Lung (tissue), 12 donors: ENCODE data around the gene RNASEH2A. TPM values are rescaled to one million over a fixed set of nuclear protein-coding genes. Genes with fewer than 3 reads are reported as not detected.

Experiments
- ATAC-seq: fragments of 200-7000 bp; cut with Tn5 transposase; one replicate; pipeline ENCODE4 v1.9.1; 2020; ENCODE audit warnings: moderate number of reproducible peaks; ENCODE audit not compliant: insufficient read depth, low FRiP score
- DNase-seq, 3 donors: peaks; one replicate each; pipeline ENCODE4 v3.0.0-alpha.2; 2013 to 2017
- H3K27ac ChIP-seq, 2 donors: one replicate each; pipeline ENCODE4 v1.5.1; 2013; ENCODE audit warnings: mild to moderate bottlenecking in 2 of 2, moderate library complexity in 2 of 2, control low read depth in 1 of 2, inconsistent platforms in 1 of 2, low read depth in 1 of 2, low read length in 1 of 2
- H3K27me3 ChIP-seq, 3 donors: one replicate each; pipeline ENCODE4 v1.5.1; 2013; ENCODE audit warnings: low read length in 2 of 3; ENCODE audit not compliant: control insufficient read depth in 3 of 3, insufficient read depth in 3 of 3
- H3K36me3 ChIP-seq, 4 donors: one replicate each; pipeline ENCODE4 v1.5.1; 2013; ENCODE audit warnings: low read length in 4 of 4, mild to moderate bottlenecking in 1 of 4, moderate library complexity in 1 of 4; ENCODE audit not compliant: control insufficient read depth in 4 of 4, insufficient read depth in 4 of 4
- H3K4me1 ChIP-seq, 5 donors: one replicate each; pipeline ENCODE4 v1.5.1; 2013; ENCODE audit warnings: low read length in 5 of 5, mild to moderate bottlenecking in 2 of 5, moderate library complexity in 1 of 5; ENCODE audit not compliant: control insufficient read depth in 5 of 5, insufficient read depth in 5 of 5
- H3K4me3 ChIP-seq: one replicate; pipeline ENCODE4 v1.5.1; 2013; ENCODE audit warnings: mild to moderate bottlenecking, control low read depth, moderate library complexity
- H3K9ac ChIP-seq, 2 donors: one replicate each; pipeline ENCODE4 v1.5.1; 2013; ENCODE audit warnings: low read length in 2 of 2, control low read depth in 1 of 2; ENCODE audit not compliant: insufficient read depth in 1 of 2
- H3K9me3 ChIP-seq, 4 donors: one replicate each; pipeline ENCODE4 v1.5.1; 2013; ENCODE audit warnings: low read length in 3 of 4, mild to moderate bottlenecking in 1 of 4, moderate library complexity in 1 of 4; ENCODE audit not compliant: control insufficient read depth in 4 of 4, insufficient read depth in 3 of 4
- CTCF ChIP-seq: IDR thresholded peaks from 2 replicates; pipeline ENCODE4 v1.5.1; 2012; ENCODE audit warnings: mild to moderate bottlenecking; ENCODE audit errors: control extremely low read depth, extremely low read depth
- WGBS, 2 donors: extraction: QIAGEN DNeasy Blood & Tissue Kit; methylation state at CpG; one replicate each; pipeline ENCODE4 v1.1.7; 2013; 5-methylcytosine and 5-hydroxymethylcytosine counted together
- polyA plus RNA-seq, 2 donors: library from polyadenylated mRNA; stranded (reverse); fragments of 200-250 nt; gene quantifications; one replicate each; pipeline ENCODE4 v1.2.1, GENCODE V29; 2013
- total RNA-seq, 2 donors: library from RNA; depleted of rRNA in 1 of 2; stranded (reverse); fragments of >200 nt in 1 of 2; gene quantifications; one replicate each; pipeline ENCODE4 v1.2.1, GENCODE V29; 2014 to 2021
- donor health status: control.
- donor health status: control.
- donor health status: Bipolar disorder and iron deficiency.
- donor health status: healthy.
- donor health status: DM: yes; HTN: yes; CAD: no.

Gene RNASEH2A
- total and polyA plus RNA-seq, 4 donors: 7.3 to 16.1 (median 9.3) TPM

GRCh38 chr19:12787458-12787857 is 18.9 kb upstream of the RNASEH2A start:
- Histone ChIP-seq H3K4me1 (peaks cover 0 to 83% (median 40%) of the 10 kb centered on the region in 5 donors), H3K4me3 (no peak overlapping the region)
- ATAC-seq: no peak

GRCh38 chr19:12788042-12788681 is 18.2 kb upstream of the RNASEH2A start:
- Histone ChIP-seq H3K36me3 (no peaks in the 10 kb centered on the region), H3K9me3 (no peaks in the 10 kb centered on the region), H3K4me3 (no peak overlapping the region), H3K27me3 (no peaks in the 10 kb centered on the region), H3K9ac (peak overlapping the region in 1 of 2 donors; percentile 34), H3K27ac (peak overlapping the region; percentile 98 to 100), H3K4me1 (peaks cover 0 to 82% (median 40%) of the 10 kb centered on the region in 5 donors)
- DNase-seq (peak; percentile 41 to 90 (median 82)), ATAC-seq (no peak)
- no peak for TF ChIP-seq CTCF
- 46 to 70% methylated on average over 4 of the region's 4 CpGs for WGBS, 2 donors

More at GRCh38 chr19:12787458-12787857, 18.9 kb upstream of the RNASEH2A start:
- WGBS, 2 donors: 73 to 80% methylated on average over 10 of the region's 10 CpGs
- H3K27ac ChIP-seq: peak overlapping the region in 1 of 2 donors; percentile 87
- TF ChIP-seq CTCF: no peak
- no peaks in the 10 kb centered on the region for H3K36me3 ChIP-seq
- H3K9ac ChIP-seq: no peak overlapping the region
- DNase-seq: no peak
- H3K27me3 ChIP-seq: no peaks in the 10 kb centered on the region
- no peaks in the 10 kb centered on the region for H3K9me3 ChIP-seq

DNA sequence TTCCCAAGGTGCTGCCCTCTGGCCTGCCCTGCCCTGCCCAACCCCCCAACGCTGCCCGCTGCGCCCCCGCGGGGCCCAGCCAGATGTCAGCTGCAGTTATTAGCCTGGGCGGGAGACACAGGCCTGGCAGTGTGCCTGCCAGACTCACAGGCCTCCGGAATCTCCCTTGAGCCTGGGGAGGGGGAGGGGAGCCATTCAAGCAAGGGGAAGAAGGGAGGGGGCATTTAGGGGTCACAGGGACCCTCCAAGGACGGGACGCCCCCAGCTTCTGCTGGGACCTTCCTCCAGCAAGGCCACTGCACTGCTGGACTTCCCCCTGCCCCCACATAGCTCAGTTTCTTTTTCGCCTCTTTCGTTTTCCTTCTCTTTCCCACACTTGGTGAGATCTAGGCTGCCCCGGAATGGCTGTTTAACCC is 17.7 kb upstream of the RNASEH2A start:
- H3K4me1 ChIP-seq: peaks cover 0 to 79% (median 40%) of the 10 kb centered on the region in 5 donors
- WGBS, 2 donors: 0 to 1% methylated on average over 12 of the region's 12 CpGs
- peak overlapping the region; percentile 98 to 100 for H3K27ac ChIP-seq
- no peaks in the 10 kb centered on the region for H3K27me3 ChIP-seq
- DNase-seq: peak; percentile 88 to 94 (median 91)
- H3K9ac ChIP-seq: peak overlapping the region in 1 of 2 donors; percentile 67
- TF ChIP-seq CTCF: no peak
- no peak overlapping the region for H3K4me3 ChIP-seq
- no peaks in the 10 kb centered on the region for H3K36me3 ChIP-seq
- no peak for ATAC-seq
- H3K9me3 ChIP-seq: no peaks in the 10 kb centered on the region
